Epithelial cell of umbilical artery (primary cell): Measurements from ENCODE around the gene ELP1. TPM values are rescaled to one million over a fixed set of nuclear protein-coding genes. Genes with fewer than 3 reads are reported as not detected.

Experiments
- total RNA-seq: library from RNA; depleted of rRNA; stranded (reverse); fragments of >200 nt; gene quantifications from 2 replicates; pipeline ENCODE4 v1.2.3, GENCODE V29; 2014

ELP1 gene, protein sequence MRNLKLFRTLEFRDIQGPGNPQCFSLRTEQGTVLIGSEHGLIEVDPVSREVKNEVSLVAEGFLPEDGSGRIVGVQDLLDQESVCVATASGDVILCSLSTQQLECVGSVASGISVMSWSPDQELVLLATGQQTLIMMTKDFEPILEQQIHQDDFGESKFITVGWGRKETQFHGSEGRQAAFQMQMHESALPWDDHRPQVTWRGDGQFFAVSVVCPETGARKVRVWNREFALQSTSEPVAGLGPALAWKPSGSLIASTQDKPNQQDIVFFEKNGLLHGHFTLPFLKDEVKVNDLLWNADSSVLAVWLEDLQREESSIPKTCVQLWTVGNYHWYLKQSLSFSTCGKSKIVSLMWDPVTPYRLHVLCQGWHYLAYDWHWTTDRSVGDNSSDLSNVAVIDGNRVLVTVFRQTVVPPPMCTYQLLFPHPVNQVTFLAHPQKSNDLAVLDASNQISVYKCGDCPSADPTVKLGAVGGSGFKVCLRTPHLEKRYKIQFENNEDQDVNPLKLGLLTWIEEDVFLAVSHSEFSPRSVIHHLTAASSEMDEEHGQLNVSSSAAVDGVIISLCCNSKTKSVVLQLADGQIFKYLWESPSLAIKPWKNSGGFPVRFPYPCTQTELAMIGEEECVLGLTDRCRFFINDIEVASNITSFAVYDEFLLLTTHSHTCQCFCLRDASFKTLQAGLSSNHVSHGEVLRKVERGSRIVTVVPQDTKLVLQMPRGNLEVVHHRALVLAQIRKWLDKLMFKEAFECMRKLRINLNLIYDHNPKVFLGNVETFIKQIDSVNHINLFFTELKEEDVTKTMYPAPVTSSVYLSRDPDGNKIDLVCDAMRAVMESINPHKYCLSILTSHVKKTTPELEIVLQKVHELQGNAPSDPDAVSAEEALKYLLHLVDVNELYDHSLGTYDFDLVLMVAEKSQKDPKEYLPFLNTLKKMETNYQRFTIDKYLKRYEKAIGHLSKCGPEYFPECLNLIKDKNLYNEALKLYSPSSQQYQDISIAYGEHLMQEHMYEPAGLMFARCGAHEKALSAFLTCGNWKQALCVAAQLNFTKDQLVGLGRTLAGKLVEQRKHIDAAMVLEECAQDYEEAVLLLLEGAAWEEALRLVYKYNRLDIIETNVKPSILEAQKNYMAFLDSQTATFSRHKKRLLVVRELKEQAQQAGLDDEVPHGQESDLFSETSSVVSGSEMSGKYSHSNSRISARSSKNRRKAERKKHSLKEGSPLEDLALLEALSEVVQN (N-terminal part only)
- 32.5 and 38.8 TPM in 2 replicates for total RNA-seq

DNA sequence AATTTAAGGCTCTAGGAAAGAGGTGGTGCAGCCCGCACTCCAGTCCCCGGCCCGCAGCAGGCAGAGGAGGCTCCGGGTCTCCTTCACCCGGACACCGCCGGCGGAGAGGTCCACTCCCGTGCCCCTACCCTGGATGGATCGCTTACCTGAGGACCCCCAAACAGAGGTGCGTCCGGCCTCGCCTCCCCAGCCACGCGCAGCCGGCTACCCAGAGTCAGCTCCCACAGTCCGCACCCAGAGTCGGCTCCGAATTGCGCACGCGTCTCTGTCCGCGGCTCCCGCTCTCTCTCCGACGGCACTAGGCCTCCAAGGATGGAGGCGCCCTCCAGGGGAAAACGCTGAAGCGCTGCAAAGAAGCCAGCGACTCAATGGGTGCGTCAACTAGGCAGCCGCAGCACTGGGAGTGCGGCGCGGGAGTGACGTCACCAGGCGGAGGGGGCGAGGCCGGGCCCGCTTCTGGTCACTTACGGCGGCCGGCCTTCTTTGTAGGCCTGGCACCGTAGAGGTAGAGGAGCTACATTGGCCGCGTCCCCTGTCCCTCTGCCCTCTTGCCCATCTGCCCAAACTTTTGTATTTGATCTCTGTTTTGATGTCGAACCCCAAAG is at the start of gene ELP1:
TSS of gene ELP1 (minus strand) at position 407 of the 605 bp plus-strand sequence. CDS start 2,978 bp downstream, outside the sequence.

GRCh38 chr9:108934323-108934893 is 484 bp upstream of the ELP1 start, which contains the start of gene ABITRAM:
ABITRAM (plus strand) TSS chr9:108934400; CDS start chr9:108934487, 87 bp downstream.

DNA sequence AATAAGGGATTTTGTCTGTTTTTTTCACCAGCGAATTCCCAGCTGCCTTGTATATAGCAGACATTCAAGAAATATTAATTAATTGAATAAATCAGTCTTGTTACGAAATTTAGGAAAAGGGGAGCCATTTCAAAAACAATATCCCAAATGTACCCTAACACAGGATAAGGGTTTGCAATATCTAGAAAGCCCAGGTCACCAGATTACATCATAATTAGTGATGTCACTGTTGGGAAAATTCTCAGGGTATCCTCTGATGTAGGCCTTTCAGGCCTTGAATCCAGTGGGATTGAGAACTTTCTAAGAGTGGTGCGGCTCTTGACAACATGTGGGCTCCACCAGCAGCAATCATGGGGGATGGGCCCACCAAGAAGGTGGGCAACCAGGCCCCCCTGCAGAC is 71.9 kb downstream of the ELP1 start, which contains the start of gene ACTL7A:
TSS of gene ACTL7A (plus strand) at position 270 of the 400 bp plus-strand sequence. CDS start at position 327, 57 bp downstream.

GRCh38 chr9:108855888-108856287 is 78.0 kb downstream of the ELP1 start, which contains the start of gene ACTL7B:
ACTL7B (minus strand) TSS chr9:108855986; CDS start chr9:108855930, 56 bp downstream.

Other genes with a start within 250 kb of the ELP1 start
- gene ACTL7B, start 78.1 kb downstream of the ELP1 start, total RNA-seq: not detected in 2 replicates
- not detected in 2 replicates for gene ACTL7A, start 71.9 kb downstream of the ELP1 start, total RNA-seq
- gene ABITRAM, start 276 bp upstream of the ELP1 start, total RNA-seq: 3.2 and 3.9 TPM in 2 replicates
- 178 and 239 TPM in 2 replicates for gene CTNNAL1, start 79.4 kb upstream of the ELP1 start, total RNA-seq
- 35.7 and 56.4 TPM in 2 replicates for gene TMEM245, start 185.8 kb upstream of the ELP1 start, total RNA-seq
- not detected in 2 replicates for gene FRRS1L, start 233.1 kb upstream of the ELP1 start, total RNA-seq